Right lung (tissue), 10 donors: ENCODE data around the gene KNL1. TPM values are rescaled to one million over a fixed set of nuclear protein-coding genes. Genes with fewer than 3 reads are reported as not detected.
"Not testable (repeated sequence)": the region's sequence is repeated elsewhere in the genome, so short reads cannot be mapped to it uniquely, and the experiment has no call there.

Experiments
- DNase-seq, 2 donors: peaks; one replicate each; pipeline ENCODE4 v3.0.0-alpha.2; 2013
- long read RNA-seq, 8 donors: transcript quantifications; one replicate each; lab custom pipeline, GENCODE V29; 2026
- polyA plus RNA-seq, 5 donors: library from polyadenylated mRNA; unstranded; fragments of 120-200 nt; gene quantifications; one replicate each; pipeline versions ENCODE4 v1.2.1 to v1.2.3, GENCODE V29; 2013; ENCODE audit warnings: inconsistent platforms in 1 of 5, low replicate concordance in 1 of 5; ENCODE audit not compliant: insufficient read length in 5 of 5, insufficient read depth in 1 of 5

Gene KNL1
- polyA plus RNA-seq: 10 to 100 TPM in 4 of 5 donors, 1 to 10 TPM in 1; 9.3 to 43.3 (median 19.7) TPM
- long read RNA-seq, donor 1, full-length matches to known transcripts: 2 of 25 reads
- long read RNA-seq, donor 1, partial matches to known transcripts: 23 of 25 reads
- long read RNA-seq, donor 1, other reads (novel, unspliced or antisense): 0 of 25 reads
- long read RNA-seq, donor 2, full-length matches to known transcripts: 1 of 1 reads
- long read RNA-seq, donor 2, partial matches to known transcripts: 0 of 1 reads
- long read RNA-seq, donor 2, other reads (novel, unspliced or antisense): 0 of 1 reads
- long read RNA-seq, donor 3, full-length matches to known transcripts: 3 of 3 reads
- long read RNA-seq, donor 3, partial matches to known transcripts: 0 of 3 reads
- long read RNA-seq, donor 3, other reads (novel, unspliced or antisense): 0 of 3 reads
- long read RNA-seq, donor 4, full-length matches to known transcripts: 2 of 2 reads
- long read RNA-seq, donor 4, partial matches to known transcripts: 0 of 2 reads
- long read RNA-seq, donor 4, other reads (novel, unspliced or antisense): 0 of 2 reads
- long read RNA-seq, donor 5, full-length matches to known transcripts: 5 of 15 reads
- long read RNA-seq, donor 5, partial matches to known transcripts: 10 of 15 reads
- long read RNA-seq, donor 5, other reads (novel, unspliced or antisense): 0 of 15 reads
- long read RNA-seq, donor 6, full-length matches to known transcripts: 1 of 19 reads
- long read RNA-seq, donor 6, partial matches to known transcripts: 18 of 19 reads
- long read RNA-seq, donor 6, other reads (novel, unspliced or antisense): 0 of 19 reads
- long read RNA-seq, donor 7, full-length matches to known transcripts: 3 of 3 reads
- long read RNA-seq, donor 7, partial matches to known transcripts: 0 of 3 reads
- long read RNA-seq, donor 7, other reads (novel, unspliced or antisense): 0 of 3 reads
- long read RNA-seq, donor 8, full-length matches to known transcripts: 1 of 1 reads
- long read RNA-seq, donor 8, partial matches to known transcripts: 0 of 1 reads
- long read RNA-seq, donor 8, other reads (novel, unspliced or antisense): 0 of 1 reads

- DNase-seq: peak; percentile 96 to 100
Observed at GRCh38 chr15:40593588-40594428, at the start of gene KNL1. KNL1 (plus strand) TSS chr15:40594249; CDS start chr15:40602932, 8,683 bp downstream.

GRCh38 chr15:40545457-40545856, 48.6 kb upstream of the KNL1 start:
- no peak for DNase-seq

- DNase-seq: no peak
Observed at GRCh38 chr15:40548610-40549009, 45.4 kb upstream of the KNL1 start.

GRCh38 chr15:40549894-40550293, 44.2 kb upstream of the KNL1 start:
- DNase-seq: no peak

GRCh38 chr15:40550341-40551037, 43.6 kb upstream of the KNL1 start:
- DNase-seq: no peak

- no peak for DNase-seq
Observed at GRCh38 chr15:40554161-40554525, 39.9 kb upstream of the KNL1 start.

- no peak for DNase-seq
Observed at GRCh38 chr15:40555876-40556275, 38.2 kb upstream of the KNL1 start.

- no peak for DNase-seq
Observed at GRCh38 chr15:40558952-40559742, 34.9 kb upstream of the KNL1 start.

- DNase-seq: no peak
Observed at GRCh38 chr15:40562691-40563090, 31.4 kb upstream of the KNL1 start.

- no peak for DNase-seq
Observed at GRCh38 chr15:40563426-40563825, 30.6 kb upstream of the KNL1 start.

- peak; percentile 97 for DNase-seq
Observed at GRCh38 chr15:40564591-40565332, 29.3 kb upstream of the KNL1 start, which contains the start of gene CCDC32. CCDC32 (minus strand) TSS chr15:40565042; CDS start chr15:40563015, 2,027 bp downstream.

GRCh38 chr15:40565333-40566238, 28.5 kb upstream of the KNL1 start:
- DNase-seq: no peak

- DNase-seq: no peak
Observed at GRCh38 chr15:40567111-40567510, 26.9 kb upstream of the KNL1 start.

- peak; percentile 90 for DNase-seq
Observed at GRCh38 chr15:40569129-40569953, 24.7 kb upstream of the KNL1 start, which contains the start of gene RPUSD2. RPUSD2 (plus strand) TSS chr15:40569299; CDS start chr15:40569338, 39 bp downstream.

GRCh38 chr15:40575113-40575512, 18.9 kb upstream of the KNL1 start:
- no peak for DNase-seq

GRCh38 chr15:40576914-40577313, 17.1 kb upstream of the KNL1 start:
- DNase-seq: not testable (repeated sequence)

GRCh38 chr15:40578892-40579291, 15.2 kb upstream of the KNL1 start:
- DNase-seq: no peak
